GM23338 (cell line): ENCODE data around the gene ZNF512. TPM values are rescaled to one million over a fixed set of nuclear protein-coding genes. Genes with fewer than 3 reads are reported as not detected.
A peak's percentile ranks its signal among the peaks of the same experiment; 100 is the strongest.

Experiments used
- ATAC-seq: fragments of 200-7000 bp; cut with Tn5 transposase; 3 replicates; pipeline ENCODE4 v1.9.1; 2020
- DNase-seq: peaks from one replicate; pipeline ENCODE4 v3.0.0-alpha.2; 2015; ENCODE audit warnings: low spot score
- H2AFZ ChIP-seq: fragments of 200-600 bp; sonication (generic); 2 replicates; pipeline ENCODE4 v1.8.0; 2016; ENCODE audit warnings: antibody characterized with exemption, mild to moderate bottlenecking, moderate library complexity
- H3F3A ChIP-seq: fragments of 200-600 bp; sonication (generic); replicated peaks from 2 replicates; pipeline ENCODE4 v1.8.0; 2017; ENCODE audit warnings: antibody characterized with exemption, mixed run types, low read depth
- H3K27ac ChIP-seq: fragments of 200-600 bp; sonication (generic); 2 replicates; pipeline ENCODE4 v1.6.1; 2016; ENCODE audit warnings: low read depth
- H3K27me3 ChIP-seq: fragments of 200-600 bp; sonication (generic); 2 replicates; pipeline ENCODE4 v1.8.0; 2016; ENCODE audit warnings: mild to moderate bottlenecking, mixed run types, moderate library complexity; ENCODE audit not compliant: insufficient read depth
- H3K36me3 ChIP-seq: fragments of 200-600 bp; sonication (generic); 2 replicates; pipeline ENCODE4 v1.8.0; 2016; ENCODE audit warnings: mild to moderate bottlenecking; ENCODE audit not compliant: insufficient read depth
- H3K4me1 ChIP-seq: fragments of 200-600 bp; sonication (generic); 2 replicates; pipeline ENCODE4 v1.8.0; 2016; ENCODE audit warnings: mild to moderate bottlenecking, moderate library complexity; ENCODE audit not compliant: insufficient read depth
- H3K4me2 ChIP-seq: fragments of 200-600 bp; sonication (generic); 2 replicates; pipeline ENCODE4 v1.7.1; 2017; ENCODE audit warnings: mixed run types
- H3K4me3 ChIP-seq: fragments of 200-600 bp; sonication (generic); 2 replicates; pipeline ENCODE4 v1.6.1; 2016; ENCODE audit warnings: mixed run types
- H3K79me2 ChIP-seq: fragments of 200-600 bp; sonication (generic); replicated peaks from 2 replicates; pipeline ENCODE4 v1.8.0; 2017; ENCODE audit warnings: mild to moderate bottlenecking; ENCODE audit not compliant: insufficient read depth
- H3K9me2 ChIP-seq: fragments of 200-600 bp; sonication (generic); 2 replicates; pipeline ENCODE4 v1.8.0; 2017; ENCODE audit not compliant: insufficient read depth
- H4K20me1 ChIP-seq: fragments of 200-600 bp; sonication (generic); replicated peaks from 2 replicates; pipeline ENCODE4 v1.8.0; 2017; ENCODE audit warnings: mild to moderate bottlenecking; ENCODE audit not compliant: insufficient read depth
- H3K27ac Mint-ChIP-seq: 2 replicates; pipeline ENCODE4 v1.8.0; 2020; ENCODE audit warnings: inconsistent platforms, mild to moderate bottlenecking, moderate library complexity, mixed read lengths
- H3K27me3 Mint-ChIP-seq: 3 replicates; pipeline ENCODE4 v1.8.0; 2022; ENCODE audit warnings: low read depth, mild to moderate bottlenecking, moderate library complexity, mixed read lengths, inconsistent platforms; ENCODE audit not compliant: insufficient read depth, poor library complexity
- H3K36me3 Mint-ChIP-seq: 3 replicates; pipeline ENCODE4 v1.8.0; 2021; ENCODE audit warnings: low read depth, mild to moderate bottlenecking, inconsistent platforms, moderate library complexity, mixed read lengths
- H3K4me1 Mint-ChIP-seq: 3 replicates; pipeline ENCODE4 v1.8.0; 2020; ENCODE audit warnings: mild to moderate bottlenecking, inconsistent platforms, mixed read lengths
- H3K4me3 Mint-ChIP-seq: 3 replicates; pipeline ENCODE4 v1.8.0; 2021; ENCODE audit warnings: moderate library complexity, mild to moderate bottlenecking, inconsistent platforms, mixed read lengths
- H3K9me3 Mint-ChIP-seq: 3 replicates; pipeline ENCODE4 v1.8.0; 2020; ENCODE audit warnings: moderate library complexity, mild to moderate bottlenecking, inconsistent platforms, mixed read lengths
- CREB1 ChIP-seq: fragments of 250-450 bp; sonication (Bioruptor Pico); IDR thresholded peaks from 2 replicates; pipeline ENCODE4 v1.5.0; 2020; ENCODE audit warnings: low read depth, mild to moderate bottlenecking, moderate library complexity
- CTCF ChIP-seq, 2 experiments: fragments of 200-600 bp in 1 of 2; sonication (generic) in 1 of 2; conservative IDR thresholded peaks; 2 replicates each; pipeline versions ENCODE4 v1.5.1 to v1.6.1; 2016 to 2017; ENCODE audit warnings: antibody characterized with exemption in 2 of 2, low read depth in 2 of 2, mild to moderate bottlenecking in 2 of 2, moderate library complexity in 1 of 2
- ETS1 ChIP-seq: IDR thresholded peaks from 2 replicates; pipeline ENCODE4 v1.6.1; 2016; ENCODE audit warnings: antibody characterized with exemption
- JUNB ChIP-seq: IDR thresholded peaks from one replicate; pipeline ENCODE4 v1.6.1; 2016; ENCODE audit warnings: antibody characterized with exemption; ENCODE audit not compliant: unreplicated experiment
- NANOG ChIP-seq: IDR thresholded peaks from 2 replicates; pipeline ENCODE4 v1.6.1; 2016; ENCODE audit warnings: antibody characterized with exemption, borderline replicate concordance
- POLR2AphosphoS5 ChIP-seq: IDR thresholded peaks from 2 replicates; pipeline ENCODE4 v1.6.1; 2016; ENCODE audit warnings: antibody characterized with exemption, low read depth
- STAT1 ChIP-seq: IDR thresholded peaks from one replicate; pipeline ENCODE4 v1.6.1; 2016; ENCODE audit warnings: antibody characterized with exemption; ENCODE audit not compliant: unreplicated experiment
- ZNF114 ChIP-seq: fragments of 250-450 bp; sonication (Bioruptor Pico); IDR thresholded peaks from 2 replicates; pipeline ENCODE4 v1.5.0; 2020; ENCODE audit warnings: mild to moderate bottlenecking, moderate library complexity
- ZNF331 ChIP-seq: fragments of 250-450 bp; sonication (Bioruptor Pico); IDR thresholded peaks from 2 replicates; pipeline ENCODE4 v1.5.0; 2020; ENCODE audit warnings: low read depth, mild to moderate bottlenecking, moderate library complexity
- ZNF462 ChIP-seq: fragments of 250-450 bp; sonication (Bioruptor Pico); IDR thresholded peaks from 2 replicates; pipeline ENCODE4 v1.5.0; 2020; ENCODE audit warnings: mild to moderate bottlenecking, moderate library complexity
- long read RNA-seq: library from polyadenylated mRNA; unstranded; transcript quantifications from one replicate; pipeline ENCODE4 v2.0.0, GENCODE V29; 2020; ENCODE audit not compliant: unreplicated experiment
- polyA plus RNA-seq: library from polyadenylated mRNA; unstranded; fragments of >200 nt; fragmentation: Nextera tagmentation; extraction: Ambion mirVana; gene quantifications from 2 replicates; pipeline ENCODE4 v1.2.1, GENCODE V29; 2016
- total RNA-seq: library from RNA; depleted of rRNA; stranded (reverse); fragments of >200 nt; shearing (Covaris generic); gene quantifications from 2 replicates; pipeline ENCODE4 v1.2.3, GENCODE V29; 2014; rRNA removed

Gene ZNF512
- 26.5 and 38.4 TPM in 2 replicates for total RNA-seq
- 21.8 and 26.0 TPM in 2 replicates for polyA plus RNA-seq
- long read RNA-seq, transcript ZNF512-201 (14 exons, 3,541 nt), result major isoform, 5 of 15 reads
- long read RNA-seq, partial matches to known transcripts, result 1 of 15 reads
- long read RNA-seq, other reads (novel, unspliced or antisense), result 4 of 15 reads

- H2AFZ ChIP-seq, result peak within 1 kb of the TSS; percentile 93
- H3K27me3 ChIP-seq, result no peaks in the 10 kb centered on the region
- peak within 1 kb of the TSS; percentile 95 for H3K4me3 Mint-ChIP-seq
- peaks cover 48% of the 10 kb centered on the region for H3K79me2 ChIP-seq
- H3K4me1 Mint-ChIP-seq, result peaks cover 16% of the 10 kb centered on the region
- H4K20me1 ChIP-seq, result peaks cover 21% of the 10 kb centered on the region
- no peaks in the 10 kb centered on the region for H3F3A ChIP-seq
- H3K27ac ChIP-seq, result peak within 1 kb of the TSS; percentile 68; the same call in 1 of the 2 replicates
- TF ChIP-seq ZNF114 (CRISPR knock-in tag) (no peak), NANOG (0 out of 2 replicates have a peak, but pooled peaks have one; percentile 13), ZNF462 (CRISPR knock-in tag) (no peak), POLR2AphosphoS5 (peak; percentile 87)
- H3K4me1 ChIP-seq, result peaks cover 7% of the 10 kb centered on the region; the same call in 1 of the 2 replicates
- H3K36me3 Mint-ChIP-seq, result peaks cover under 1% of the 10 kb centered on the region; the same call in 2 of the 3 replicates
- no peaks in the 10 kb centered on the region for H3K36me3 ChIP-seq
- peak within 1 kb of the TSS; percentile 88 for H3K27ac Mint-ChIP-seq
- DNase-seq (peak; percentile 99), ATAC-seq (peak; percentile 99)
- peaks cover 18% of the 10 kb centered on the region for H3K27me3 Mint-ChIP-seq
- H3K4me2 ChIP-seq, result peak within 1 kb of the TSS; percentile 93
- H3K4me3 ChIP-seq, result peak within 1 kb of the TSS; percentile 93
- H3K9me2 ChIP-seq, result peaks cover 8% of the 10 kb centered on the region; the same call in 1 of the 2 replicates
- H3K9me3 Mint-ChIP-seq, result peaks cover 21% of the 10 kb centered on the region
Observed at GRCh38 chr2:27582695-27583389, at the start of gene ZNF512. TSS of gene ZNF512 (plus strand) at chr2:27583042. CDS start at chr2:27583113, 71 bp downstream.

GRCh38 chr2:27537287-27537686 is 45.6 kb upstream of the ZNF512 start:
- peaks cover 20% of the 10 kb centered on the region; the same call in 2 of the 3 replicates for H3K9me3 Mint-ChIP-seq
- TF ChIP-seq CTCF (conservative IDR thresholded peaks at IDR 0.05; ENCODE audit: low read depth in 2 of 2), result no peak
- TF ChIP-seq ETS1, result no peak
- no peak for TF ChIP-seq CREB1 (CRISPR knock-in tag)
- TF ChIP-seq STAT1, result no peak
- no peak for TF ChIP-seq JUNB
- TF ChIP-seq NANOG, result no peak
- TF ChIP-seq ZNF331 (CRISPR knock-in tag), result no peak

More at GRCh38 chr2:27537287-27537686, 45.6 kb upstream of the ZNF512 start:
- no peaks in the 10 kb centered on the region for H3K4me1 Mint-ChIP-seq
- H3K36me3 Mint-ChIP-seq, result peaks cover 7% of the 10 kb centered on the region; the same call in 1 of the 3 replicates
- Histone ChIP-seq H3K27ac (no peak overlapping the region), H3K36me3 (no peaks in the 10 kb centered on the region), H4K20me1 (no peaks in the 10 kb centered on the region), H3K4me3 (no peak overlapping the region), H3F3A (no peaks in the 10 kb centered on the region), H3K4me1 (no peaks in the 10 kb centered on the region), H3K9me2 (no peaks in the 10 kb centered on the region), H2AFZ (no peak overlapping the region), H3K27me3 (no peaks in the 10 kb centered on the region), H3K79me2 (no peaks in the 10 kb centered on the region), H3K4me2 (no peak overlapping the region)
- H3K4me3 Mint-ChIP-seq, result no peak overlapping the region
- ATAC-seq (no peak), DNase-seq (no peak)
- H3K27ac Mint-ChIP-seq, result no peak overlapping the region
- no peaks in the 10 kb centered on the region for H3K27me3 Mint-ChIP-seq
